UCSD-AML1 (cell line): Measurements from ENCODE around the gene SMG5.
"Not testable (repeated sequence)": the region's sequence is repeated elsewhere in the genome, so short reads cannot be mapped to it uniquely, and the experiment has no call there.

Source experiments
- DNase-seq: peaks from one replicate; lab custom pipeline; 2025; ENCODE audit not compliant: unreplicated experiment; lab: John Stamatoyannopoulos, UW

The SMG5 gene

GRCh38 chr1:156245451-156246232, 37.0 kb downstream of the SMG5 start:
- no peak for DNase-seq

DNA sequence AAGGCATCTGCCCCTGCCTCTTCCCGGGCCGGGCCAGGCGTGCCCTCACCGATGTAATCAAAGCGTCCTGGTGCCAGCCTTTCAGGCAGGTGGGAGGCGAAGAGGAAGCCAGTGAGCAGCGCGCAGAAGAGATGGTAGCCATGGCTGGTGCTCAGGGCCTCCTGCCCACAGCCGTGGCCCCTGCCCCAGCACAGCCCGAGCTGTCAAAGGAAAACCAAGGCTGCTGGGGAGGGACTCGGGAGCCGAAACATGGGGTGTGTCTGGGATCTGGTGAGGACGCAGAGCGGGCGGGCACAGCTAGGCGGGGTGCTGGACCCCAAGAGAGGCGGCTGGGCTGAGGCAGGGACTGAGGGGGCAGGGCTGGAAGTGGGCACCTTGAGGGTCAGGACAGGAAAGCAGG, 37.9 kb downstream of the SMG5 start:
- DNase-seq: no peak

GRCh38 chr1:156244126-156244525, 38.5 kb downstream of the SMG5 start:
- no peak for DNase-seq

GRCh38 chr1:156242738-156243137, 39.9 kb downstream of the SMG5 start:
- no peak for DNase-seq

DNA sequence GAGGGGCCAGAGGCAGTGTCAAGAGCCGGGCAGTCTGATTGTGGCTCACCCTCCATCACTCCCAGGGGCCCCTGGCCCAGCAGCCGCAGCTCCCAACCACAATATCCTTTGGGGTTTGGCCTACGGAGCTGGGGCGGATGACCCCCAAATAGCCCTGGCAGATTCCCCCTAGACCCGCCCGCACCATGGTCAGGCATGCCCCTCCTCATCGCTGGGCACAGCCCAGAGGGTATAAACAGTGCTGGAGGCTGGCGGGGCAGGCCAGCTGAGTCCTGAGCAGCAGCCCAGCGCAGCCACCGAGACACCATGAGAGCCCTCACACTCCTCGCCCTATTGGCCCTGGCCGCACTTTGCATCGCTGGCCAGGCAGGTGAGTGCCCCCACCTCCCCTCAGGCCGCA, 40.7 kb downstream of the SMG5 start, which contains the start of gene BGLAP:
TSS of gene BGLAP (plus strand) at position 259 of the 400 bp plus-strand sequence. CDS start at position 307, 48 bp downstream.
- peak; percentile 59 for DNase-seq

GRCh38 chr1:156241311-156241811, 41.3 kb downstream of the SMG5 start:
- DNase-seq: no peak

DNA sequence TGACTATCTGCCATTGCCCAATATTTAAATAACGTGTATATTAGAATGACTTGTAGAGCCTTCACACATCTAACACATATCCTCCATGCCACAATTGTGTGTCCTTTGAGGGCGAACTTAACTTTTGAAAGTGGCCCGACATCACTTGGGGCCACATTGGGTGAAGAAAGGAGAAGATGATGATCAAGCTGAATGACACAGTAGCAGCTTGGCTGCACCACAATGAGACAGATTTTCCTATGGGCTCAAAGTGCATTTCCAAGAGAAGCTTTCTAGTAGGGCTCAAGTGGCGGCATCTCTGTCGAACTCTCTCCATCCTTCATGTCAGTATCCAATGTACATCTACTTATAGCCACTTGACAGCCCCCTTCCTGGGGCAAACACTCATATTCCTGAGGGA, 44.4 kb downstream of the SMG5 start:
- DNase-seq: no peak

DNA sequence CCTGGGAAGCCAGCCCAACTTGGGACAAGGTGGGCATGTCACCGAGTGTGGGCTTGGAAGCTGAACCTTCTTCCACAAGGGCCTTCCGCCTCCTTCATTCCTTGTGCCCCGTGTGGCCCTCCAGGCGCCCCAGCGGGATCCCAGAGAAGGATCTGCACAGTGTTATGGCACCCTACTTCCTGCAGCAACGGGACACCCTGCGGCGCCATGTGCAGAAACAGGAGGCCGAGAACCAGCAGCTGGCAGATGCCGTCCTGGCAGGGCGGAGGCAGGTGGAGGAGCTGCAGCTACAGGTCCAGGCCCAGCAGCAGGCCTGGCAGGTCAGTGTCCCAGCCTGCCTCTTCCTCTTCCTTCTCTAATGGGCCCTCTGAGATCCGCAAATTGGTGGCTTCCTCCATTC, 46.5 kb downstream of the SMG5 start:
- no peak for DNase-seq

- DNase-seq: no peak
Observed at GRCh38 chr1:156233426-156234127, 49.0 kb downstream of the SMG5 start.

DNA sequence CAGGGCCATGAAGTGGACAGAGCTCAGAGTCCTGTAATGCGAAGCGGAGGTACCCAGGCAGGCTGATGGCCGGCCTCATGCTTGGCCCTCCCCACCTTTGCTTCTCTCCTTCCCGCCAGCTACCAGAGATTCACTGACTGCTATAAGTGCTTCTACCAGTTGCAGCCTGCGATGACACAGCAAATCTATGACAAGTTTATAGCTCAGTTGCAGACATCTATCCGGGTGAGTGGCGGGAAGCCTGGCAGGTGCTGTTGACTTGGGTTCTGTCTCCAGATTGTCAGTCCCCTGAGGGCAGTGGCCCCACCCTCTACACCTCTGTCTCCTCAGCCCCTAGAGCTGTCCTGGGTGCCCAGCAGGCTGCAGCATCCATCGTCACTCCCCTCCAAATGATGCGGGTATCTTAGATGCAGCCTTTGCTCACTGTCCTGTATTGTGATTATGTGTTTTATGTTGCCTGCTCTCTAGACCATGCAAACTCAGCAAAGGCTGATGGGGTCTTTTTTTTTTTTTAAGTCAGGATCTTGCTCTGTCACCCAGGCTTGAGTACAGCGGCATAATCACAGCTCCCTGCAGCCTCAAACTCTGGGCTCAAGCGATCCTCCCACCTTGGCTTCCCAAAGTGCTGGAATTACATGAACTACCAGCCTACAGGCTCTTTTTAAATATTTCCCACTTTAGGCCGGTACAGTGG, 50.3 kb downstream of the SMG5 start:
- no peak for DNase-seq

DNA sequence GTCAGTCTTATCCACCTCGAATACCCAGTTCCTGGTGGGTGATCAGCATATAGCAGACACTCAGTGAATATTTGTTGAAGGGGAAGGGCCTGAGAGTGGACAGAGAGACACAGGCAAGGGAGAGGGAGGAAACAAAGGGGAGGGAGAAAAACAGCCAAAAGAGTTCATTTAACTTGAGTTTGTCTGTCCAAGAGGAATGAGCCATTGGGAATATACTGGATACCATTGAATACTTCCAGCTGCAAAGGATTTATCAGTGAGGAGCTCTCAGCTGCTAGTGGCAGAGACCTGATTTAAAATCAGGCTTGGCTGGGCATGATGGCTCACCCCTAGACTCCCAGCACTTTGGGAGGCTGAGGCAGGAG, 52.2 kb downstream of the SMG5 start:
- no peak for DNase-seq

DNA sequence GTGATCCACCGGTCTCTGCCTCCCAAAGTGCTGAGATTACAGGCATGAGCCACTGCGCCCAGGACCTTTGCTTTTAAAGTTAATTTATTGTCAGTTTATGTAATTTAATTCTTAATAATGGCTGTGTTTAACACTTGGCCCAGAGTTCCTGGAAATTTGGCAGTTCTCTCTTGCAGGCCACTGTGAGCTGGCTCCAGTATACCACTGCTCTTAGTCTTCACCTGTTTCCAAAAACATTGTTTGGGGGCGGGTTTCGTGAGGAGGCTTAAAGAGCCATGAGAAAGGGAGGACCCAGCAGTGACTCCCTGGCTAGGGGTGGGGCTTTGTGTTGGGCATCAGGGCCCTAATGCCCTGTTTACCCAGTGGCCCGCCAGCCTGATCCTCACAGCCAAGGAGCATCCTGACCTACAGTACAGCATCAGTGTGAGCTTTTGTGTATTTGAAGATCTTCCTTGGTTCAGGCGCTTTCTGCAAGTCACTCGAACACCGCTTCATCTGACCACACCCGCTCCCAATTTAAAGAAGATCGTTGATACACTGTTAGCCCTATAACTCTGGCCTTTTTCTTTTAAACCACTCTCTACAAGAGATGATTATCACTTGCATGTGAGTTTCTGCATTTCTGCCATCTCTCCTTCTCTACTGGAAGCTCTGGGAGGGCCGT, 52.7 kb downstream of the SMG5 start:
- DNase-seq: no peak

- no peak for DNase-seq
Observed at GRCh38 chr1:156228501-156228900, 54.1 kb downstream of the SMG5 start.

DNA sequence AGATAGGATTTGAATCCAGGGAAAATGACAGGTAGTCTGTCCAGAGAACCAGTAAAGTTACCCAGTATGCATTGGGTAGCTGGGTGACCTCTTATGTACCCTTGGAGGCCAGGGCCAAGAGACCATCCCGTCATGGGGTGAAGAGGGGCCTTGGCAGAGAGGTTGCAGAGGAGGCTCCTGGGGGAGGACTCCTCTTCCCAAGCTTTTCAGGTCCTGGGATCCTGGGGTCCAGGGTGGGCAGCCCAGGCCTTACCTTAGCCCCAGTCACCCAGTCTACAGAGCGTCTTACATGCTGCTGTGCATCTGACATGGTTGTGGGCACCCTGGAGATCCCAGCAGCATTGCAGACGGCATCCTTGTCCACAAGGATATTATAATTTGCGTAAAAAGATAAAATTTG, 55.8 kb downstream of the SMG5 start:
- DNase-seq: no peak

DNA sequence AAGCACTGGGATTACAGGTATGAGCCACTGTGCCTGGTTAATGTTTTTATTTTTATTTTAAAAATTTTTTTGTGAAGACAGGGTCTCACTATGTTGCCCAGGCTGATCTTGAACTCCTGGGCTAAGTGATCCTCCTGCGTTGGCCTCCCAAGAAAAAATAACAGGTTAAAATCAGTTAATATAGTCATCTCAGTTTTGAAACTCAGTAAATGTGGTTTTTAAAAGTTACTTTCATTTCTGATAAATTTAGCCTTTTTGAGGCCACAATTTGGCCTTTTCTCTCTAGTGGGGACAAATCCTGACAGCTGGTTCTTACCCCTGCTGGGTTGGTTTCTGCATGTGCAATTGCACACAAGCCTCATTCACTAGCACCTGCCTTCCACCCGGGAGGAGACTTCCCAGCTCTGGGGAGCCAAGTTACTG, 56.5 kb downstream of the SMG5 start:
- DNase-seq: no peak

DNA sequence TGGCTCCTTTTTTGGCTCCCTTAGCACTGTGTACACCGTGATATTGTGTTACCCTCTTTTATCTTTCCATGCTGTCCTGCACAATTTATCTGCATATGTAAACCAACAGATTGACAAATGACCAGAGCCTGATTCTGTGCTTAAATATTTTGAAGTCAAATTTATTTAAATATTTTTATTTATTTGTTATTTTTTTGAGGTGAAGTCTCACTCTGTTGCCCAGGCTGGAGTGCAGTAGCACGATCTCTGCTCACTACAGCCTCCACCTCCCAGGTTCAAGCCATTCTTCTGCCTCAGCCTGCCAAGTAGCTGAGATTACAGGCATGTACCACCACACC, 57.0 kb downstream of the SMG5 start:
- no peak for DNase-seq

GRCh38 chr1:156221986-156222692, 60.5 kb downstream of the SMG5 start:
- DNase-seq: no peak

DNA sequence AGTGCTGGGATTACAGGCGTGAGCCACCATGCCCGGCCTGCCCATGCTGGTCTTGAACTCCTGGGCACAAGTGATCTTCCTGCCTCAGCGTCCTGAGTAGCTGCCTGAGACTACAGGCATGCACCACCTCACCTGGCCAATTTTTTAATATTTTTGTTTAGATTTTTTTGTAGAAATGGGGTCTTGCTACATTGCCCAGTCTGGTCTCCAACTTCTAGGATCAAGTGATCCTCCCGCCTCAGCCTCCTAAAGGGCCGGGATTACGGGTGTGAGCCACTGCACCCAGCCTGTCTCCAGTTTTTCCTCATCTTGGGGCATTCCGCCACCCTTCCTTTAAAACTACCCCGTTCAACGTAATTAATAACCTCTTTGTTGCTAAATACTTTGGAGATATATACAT, 62.4 kb downstream of the SMG5 start:
- no peak for DNase-seq

- DNase-seq: no peak
Observed at GRCh38 chr1:156217871-156218270, 64.8 kb downstream of the SMG5 start.

- not testable (repeated sequence) for DNase-seq
Observed at GRCh38 chr1:156216361-156217086, 66.1 kb downstream of the SMG5 start.
